WTC11 (cell line): ENCODE data around the gene TMEM19. TPM values are rescaled to one million over a fixed set of nuclear protein-coding genes. Genes with fewer than 3 reads are reported as not detected.

Experiments
- ATAC-seq: fragments of 200-7000 bp; cut with Tn5 transposase; 2 replicates; pipeline ENCODE4 v1.10.0; 2021; ENCODE audit warnings: mild to moderate bottlenecking, moderate library complexity
- CTCF ChIA-PET: fragments of 300-600 bp; sonication (Branson Sonifier 250); formaldehyde crosslinking; loops from one replicate; lab custom pipeline; 2021; ENCODE audit warnings: antibody characterized with exemption; lab: Charles Lee
- POLR2A ChIA-PET: fragments of 350-600 bp; sonication (Branson Sonifier 250); formaldehyde crosslinking; loops from one replicate; lab custom pipeline; 2021; ENCODE audit warnings: antibody characterized with exemption; lab: Charles Lee
- DNase-seq: peaks from one replicate; pipeline ENCODE4 v3.0.0; 2021; ENCODE audit warnings: low spot score
- H3K27ac Mint-ChIP-seq: 2 replicates; pipeline ENCODE4 v1.8.0; 2021; ENCODE audit warnings: mixed read lengths
- H3K27me3 Mint-ChIP-seq: 2 replicates; pipeline ENCODE4 v1.8.0; 2021; ENCODE audit warnings: low read depth, mild to moderate bottlenecking, moderate library complexity, mixed read lengths
- H3K36me3 Mint-ChIP-seq: 2 replicates; pipeline ENCODE4 v1.8.0; 2021; ENCODE audit warnings: mixed read lengths
- H3K4me1 Mint-ChIP-seq: 2 replicates; pipeline ENCODE4 v1.8.0; 2022; ENCODE audit warnings: mixed read lengths
- H3K4me3 Mint-ChIP-seq: 2 replicates; pipeline ENCODE4 v1.8.0; 2021; ENCODE audit warnings: mild to moderate bottlenecking, moderate library complexity, mixed read lengths
- H3K9me3 Mint-ChIP-seq: 2 replicates; pipeline ENCODE4 v1.8.0; 2021; ENCODE audit warnings: mixed read lengths
- AFF4 ChIP-seq: sonication (generic); formaldehyde crosslinking; IDR thresholded peaks from 2 replicates; pipeline ENCODE4 v1.8.1; 2023; ENCODE audit warnings: mild to moderate bottlenecking, missing genetic modification reagents, borderline replicate concordance
- CREB1 ChIP-seq: sonication (generic); formaldehyde crosslinking; IDR thresholded peaks from 2 replicates; pipeline ENCODE4 v1.8.0; 2023; ENCODE audit warnings: mild to moderate bottlenecking, missing genetic modification reagents
- E2F1 ChIP-seq: sonication (generic); formaldehyde crosslinking; IDR thresholded peaks from 2 replicates; pipeline ENCODE4 v1.8.0; 2022; ENCODE audit warnings: mild to moderate bottlenecking, missing genetic modification reagents
- ERG ChIP-seq: fragments of 250-450 bp; sonication (Bioruptor Pico); IDR thresholded peaks from 2 replicates; pipeline ENCODE4 v1.8.0; 2021; ENCODE audit warnings: mild to moderate bottlenecking
- GABPB1 ChIP-seq: sonication (generic); formaldehyde crosslinking; IDR thresholded peaks from 2 replicates; pipeline ENCODE4 v1.8.1; 2023; ENCODE audit warnings: mild to moderate bottlenecking, missing genetic modification reagents
- MYBL2 ChIP-seq: sonication (generic); formaldehyde crosslinking; IDR thresholded peaks from 2 replicates; pipeline ENCODE4 v1.8.1; 2023; ENCODE audit warnings: mild to moderate bottlenecking, moderate library complexity, missing genetic modification reagents
- NFE2L1 ChIP-seq: sonication (generic); formaldehyde crosslinking; IDR thresholded peaks from 2 replicates; pipeline ENCODE4 v1.8.1; 2023; ENCODE audit warnings: missing genetic modification reagents
- NFYB ChIP-seq: sonication (generic); formaldehyde crosslinking; conservative IDR thresholded peaks from 2 replicates; pipeline ENCODE4 v1.8.0; 2022; ENCODE audit warnings: low read depth, missing genetic modification reagents
- TEAD1 ChIP-seq: sonication (generic); formaldehyde crosslinking; IDR thresholded peaks from 2 replicates; pipeline ENCODE4 v1.8.0; 2022; ENCODE audit warnings: mild to moderate bottlenecking, missing genetic modification reagents
- USF1 ChIP-seq: sonication (generic); formaldehyde crosslinking; IDR thresholded peaks from 2 replicates; pipeline ENCODE4 v1.8.0; 2022; ENCODE audit warnings: mild to moderate bottlenecking, missing genetic modification reagents
- ZNF232 ChIP-seq: sonication (generic); formaldehyde crosslinking; IDR thresholded peaks from 2 replicates; pipeline ENCODE4 v1.8.0; 2022; ENCODE audit warnings: mild to moderate bottlenecking, missing genetic modification reagents
- ZNF317 ChIP-seq: sonication (generic); formaldehyde crosslinking; IDR thresholded peaks from 2 replicates; pipeline ENCODE4 v1.8.1; 2023; ENCODE audit warnings: low read depth, mild to moderate bottlenecking, moderate library complexity, missing genetic modification reagents, borderline replicate concordance
- ZNF423 ChIP-seq: fragments of 250-450 bp; sonication (Bioruptor Pico); IDR thresholded peaks from 2 replicates; pipeline ENCODE4 v2.1.2; 2022; ENCODE audit warnings: mild to moderate bottlenecking, moderate library complexity
- total RNA-seq: library from RNA; stranded (reverse); gene quantifications from 3 replicates; pipeline ENCODE4 v1.2.3, GENCODE V29; 2021
- TF ChIP-seq, protein P1 (sequence below): sonication (generic); formaldehyde crosslinking; conservative IDR thresholded peaks from 2 replicates; pipeline ENCODE4 v1.8.1; 2023; ENCODE audit warnings: mild to moderate bottlenecking, low read depth, missing genetic modification reagents, moderate library complexity
- TF ChIP-seq, protein P2 (sequence below): sonication (generic); formaldehyde crosslinking; IDR thresholded peaks from 2 replicates; pipeline ENCODE4 v1.8.1; 2022; ENCODE audit warnings: mild to moderate bottlenecking, moderate library complexity, missing genetic modification reagents
- TF ChIP-seq, protein P3 (sequence below): sonication (generic); formaldehyde crosslinking; IDR thresholded peaks from 2 replicates; pipeline ENCODE4 v1.8.1; 2023; ENCODE audit warnings: mild to moderate bottlenecking, missing genetic modification reagents

TMEM19 gene
- total RNA-seq, 1 experiment from 2014 or later = 11.7 TPM

DNA sequence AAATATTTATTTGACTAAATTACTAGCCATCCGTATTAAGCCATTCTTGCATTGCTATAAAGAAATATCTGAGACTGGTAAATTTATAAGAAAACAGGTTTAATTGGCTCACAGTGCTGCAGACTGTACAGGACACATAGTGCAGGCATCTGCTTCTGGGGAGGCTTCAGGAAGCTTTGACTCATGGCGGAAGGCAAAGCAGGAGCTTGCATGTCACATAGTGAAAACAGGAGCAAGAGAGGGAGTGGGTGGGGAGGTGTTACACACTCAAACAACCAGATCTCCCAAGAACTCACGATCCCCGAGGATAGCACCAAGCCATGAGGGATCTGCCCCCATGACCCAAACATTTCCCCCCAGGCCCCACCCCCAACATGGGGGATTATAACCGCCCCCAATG, 42.1 kb downstream of the TMEM19 start:
- DNase-seq (no peak), ATAC-seq (no peak)
- CTCF ChIA-PET = no interaction called here
- Mint-ChIP-seq H3K4me1 (peaks cover 11% of the 10 kb centered on the region), H3K27ac (no peak overlapping the region), H3K36me3 (no peaks in the 10 kb centered on the region), H3K9me3 (peaks cover 5% of the 10 kb centered on the region), H3K4me3 (no peak overlapping the region), H3K27me3 (no peaks in the 10 kb centered on the region)
- TF ChIP-seq, protein P1, sequence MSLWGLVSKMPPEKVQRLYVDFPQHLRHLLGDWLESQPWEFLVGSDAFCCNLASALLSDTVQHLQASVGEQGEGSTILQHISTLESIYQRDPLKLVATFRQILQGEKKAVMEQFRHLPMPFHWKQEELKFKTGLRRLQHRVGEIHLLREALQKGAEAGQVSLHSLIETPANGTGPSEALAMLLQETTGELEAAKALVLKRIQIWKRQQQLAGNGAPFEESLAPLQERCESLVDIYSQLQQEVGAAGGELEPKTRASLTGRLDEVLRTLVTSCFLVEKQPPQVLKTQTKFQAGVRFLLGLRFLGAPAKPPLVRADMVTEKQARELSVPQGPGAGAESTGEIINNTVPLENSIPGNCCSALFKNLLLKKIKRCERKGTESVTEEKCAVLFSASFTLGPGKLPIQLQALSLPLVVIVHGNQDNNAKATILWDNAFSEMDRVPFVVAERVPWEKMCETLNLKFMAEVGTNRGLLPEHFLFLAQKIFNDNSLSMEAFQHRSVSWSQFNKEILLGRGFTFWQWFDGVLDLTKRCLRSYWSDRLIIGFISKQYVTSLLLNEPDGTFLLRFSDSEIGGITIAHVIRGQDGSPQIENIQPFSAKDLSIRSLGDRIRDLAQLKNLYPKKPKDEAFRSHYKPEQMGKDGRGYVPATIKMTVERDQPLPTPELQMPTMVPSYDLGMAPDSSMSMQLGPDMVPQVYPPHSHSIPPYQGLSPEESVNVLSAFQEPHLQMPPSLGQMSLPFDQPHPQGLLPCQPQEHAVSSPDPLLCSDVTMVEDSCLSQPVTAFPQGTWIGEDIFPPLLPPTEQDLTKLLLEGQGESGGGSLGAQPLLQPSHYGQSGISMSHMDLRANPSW (CRISPR knock-in tag) = no peak
- TF ChIP-seq AFF4 (CRISPR knock-in tag) = no peak
- TF ChIP-seq ZNF317 = no peak
- TF ChIP-seq E2F1 (CRISPR knock-in tag) = no peak
- TF ChIP-seq USF1 = no peak
- no peak for TF ChIP-seq GABPB1 (CRISPR knock-in tag)
- TF ChIP-seq MYBL2 (CRISPR knock-in tag) = no peak
- no peak for TF ChIP-seq TEAD1
- no peak for TF ChIP-seq ZNF232 (CRISPR knock-in tag)
- TF ChIP-seq, protein P2, sequence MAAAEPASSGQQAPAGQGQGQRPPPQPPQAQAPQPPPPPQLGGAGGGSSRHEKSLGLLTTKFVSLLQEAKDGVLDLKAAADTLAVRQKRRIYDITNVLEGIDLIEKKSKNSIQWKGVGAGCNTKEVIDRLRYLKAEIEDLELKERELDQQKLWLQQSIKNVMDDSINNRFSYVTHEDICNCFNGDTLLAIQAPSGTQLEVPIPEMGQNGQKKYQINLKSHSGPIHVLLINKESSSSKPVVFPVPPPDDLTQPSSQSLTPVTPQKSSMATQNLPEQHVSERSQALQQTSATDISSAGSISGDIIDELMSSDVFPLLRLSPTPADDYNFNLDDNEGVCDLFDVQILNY (CRISPR knock-in tag) = no peak
- TF ChIP-seq NFYB (CRISPR knock-in tag) = no peak
- no peak for TF ChIP-seq CREB1 (CRISPR knock-in tag)
- TF ChIP-seq, protein P3, sequence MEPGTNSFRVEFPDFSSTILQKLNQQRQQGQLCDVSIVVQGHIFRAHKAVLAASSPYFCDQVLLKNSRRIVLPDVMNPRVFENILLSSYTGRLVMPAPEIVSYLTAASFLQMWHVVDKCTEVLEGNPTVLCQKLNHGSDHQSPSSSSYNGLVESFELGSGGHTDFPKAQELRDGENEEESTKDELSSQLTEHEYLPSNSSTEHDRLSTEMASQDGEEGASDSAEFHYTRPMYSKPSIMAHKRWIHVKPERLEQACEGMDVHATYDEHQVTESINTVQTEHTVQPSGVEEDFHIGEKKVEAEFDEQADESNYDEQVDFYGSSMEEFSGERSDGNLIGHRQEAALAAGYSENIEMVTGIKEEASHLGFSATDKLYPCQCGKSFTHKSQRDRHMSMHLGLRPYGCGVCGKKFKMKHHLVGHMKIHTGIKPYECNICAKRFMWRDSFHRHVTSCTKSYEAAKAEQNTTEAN (CRISPR knock-in tag) = no peak
- TF ChIP-seq ERG (CRISPR knock-in tag) = no peak
- TF ChIP-seq NFE2L1 (CRISPR knock-in tag) = no peak
- no peak for TF ChIP-seq ZNF423 (CRISPR knock-in tag)
- POLR2A ChIA-PET = no interaction called here
